A673 (cell line): ENCODE results near the gene LITAF. TPM values are rescaled to one million over a fixed set of nuclear protein-coding genes. Genes with fewer than 3 reads are reported as not detected.

Experiments used
- BruUV-seq: library from RNA; stranded (reverse); fragments of 400-500 nt; replicated peaks from 2 replicates; lab custom pipeline; 2021; lab: Mats Ljungman, UMichigan
- CTCF ChIA-PET: fragments of 300-600 bp; sonication (Branson Sonifier 250); formaldehyde crosslinking; loops from one replicate; lab custom pipeline; 2022; ENCODE audit warnings: antibody characterized with exemption; lab: Charles Lee
- POLR2A ChIA-PET: fragments of 300-600 bp; sonication (Branson Sonifier 250); formaldehyde crosslinking; loops from one replicate; lab custom pipeline; 2022; ENCODE audit warnings: antibody characterized with exemption; ENCODE audit not compliant: low non-redundant PET; lab: Charles Lee
- DNase-seq: peaks from one replicate; pipeline ENCODE4 v3.0.0-alpha.2; 2015; ENCODE audit warnings: low spot score
- H3K27ac ChIP-seq: fragments of 200-600 bp; sonication (generic); 2 replicates; pipeline ENCODE4 v1.5.1; 2016; ENCODE audit warnings: mixed run types, low read depth, mild to moderate bottlenecking, mixed read lengths, antibody characterized with exemption, low read length; ENCODE audit not compliant: poor library complexity, severe bottlenecking
- H3K27me3 ChIP-seq: fragments of 200-600 bp; sonication (generic); replicated peaks from 2 replicates; pipeline ENCODE4 v1.6.1; 2017; ENCODE audit warnings: mixed run types, low read depth, mild to moderate bottlenecking, mixed read lengths, antibody characterized with exemption, low read length; ENCODE audit not compliant: insufficient read depth, poor library complexity
- H3K36me3 ChIP-seq: fragments of 200-600 bp; sonication (generic); 2 replicates; pipeline ENCODE4 v1.6.1; 2016; ENCODE audit warnings: mixed run types, mild to moderate bottlenecking, mixed read lengths, antibody characterized with exemption, low read length; ENCODE audit not compliant: insufficient read depth, poor library complexity, severe bottlenecking
- H3K4me1 ChIP-seq: fragments of 200-600 bp; sonication (generic); 2 replicates; pipeline ENCODE4 v1.6.1; 2017; ENCODE audit warnings: mixed run types, mild to moderate bottlenecking, mixed read lengths, antibody characterized with exemption, low read length; ENCODE audit not compliant: insufficient read depth, poor library complexity, severe bottlenecking
- H3K4me3 ChIP-seq: fragments of 200-600 bp; sonication (generic); 2 replicates; pipeline ENCODE4 v1.5.1; 2016; ENCODE audit warnings: low read depth, mixed run types, mild to moderate bottlenecking, mixed read lengths, low read length; ENCODE audit not compliant: poor library complexity, severe bottlenecking
- H3K9me3 ChIP-seq: fragments of 200-600 bp; sonication (generic); 2 replicates; pipeline ENCODE4 v1.6.1; 2016; ENCODE audit warnings: mixed run types, low read depth, mild to moderate bottlenecking, mixed read lengths, antibody characterized with exemption, low read length; ENCODE audit not compliant: poor library complexity, severe bottlenecking
- CTCF ChIP-seq: fragments of 300-800, 200-600 bp; sonication (generic); conservative IDR thresholded peaks from 2 replicates; pipeline ENCODE4 v1.5.1; 2017; ENCODE audit warnings: low read depth, mild to moderate bottlenecking, antibody characterized with exemption, low read length, moderate library complexity, mixed read lengths
- EZH2 ChIP-seq: fragments of 200-600 bp; sonication (generic); IDR thresholded peaks from 2 replicates; pipeline ENCODE4 v1.6.1; 2017; ENCODE audit warnings: borderline replicate concordance, low read depth, mild to moderate bottlenecking, mixed read lengths, antibody characterized with exemption, low read length; ENCODE audit not compliant: poor library complexity, severe bottlenecking
- intact Hi-C: fragments of 100-400 bp; cut with micrococcal nuclease; formaldehyde crosslinking; loops from one replicate; pipeline ENCODE4 v1.10.0; 2022; ENCODE audit not compliant: unreplicated experiment
- total RNA-seq: library from RNA; stranded (reverse); gene quantifications from 2 replicates; pipeline ENCODE4 v1.2.3, GENCODE V29; 2021

LITAF gene
- total RNA-seq, 1 experiment from 2014 or later: 6.9 TPM

- POLR2A ChIA-PET: no interaction called here
- Histone ChIP-seq H3K4me1 (no peaks in the 10 kb centered on the region), H3K27ac (no peak overlapping the region), H3K36me3 (no peaks in the 10 kb centered on the region), H3K27me3 (no peaks in the 10 kb centered on the region), H3K4me3 (no peak overlapping the region), H3K9me3 (no peaks in the 10 kb centered on the region)
- CTCF ChIA-PET: no interaction called here
- TF ChIP-seq EZH2 (no peak), CTCF (no peak)
- no peak for DNase-seq
- intact Hi-C loops: no loop called here
- no TSS peak for BruUV-seq
Observed at GRCh38 chr16:11618107-11618717, 31.5 kb upstream of the LITAF start.

GRCh38 chr16:11615748-11616447 is 29.2 kb upstream of the LITAF start:
- H3K27ac ChIP-seq: no peak overlapping the region
- no peaks in the 10 kb centered on the region for H3K36me3 ChIP-seq
- TF ChIP-seq CTCF (no peak), EZH2 (no peak)
- no peaks in the 10 kb centered on the region for H3K27me3 ChIP-seq
- ChIA-PET POLR2A (no interaction called here), CTCF (no interaction called here)
- no TSS peak for BruUV-seq
- intact Hi-C loops: no loop called here
- H3K4me1 ChIP-seq: no peaks in the 10 kb centered on the region
- no peak overlapping the region for H3K4me3 ChIP-seq
- DNase-seq: no peak
- H3K9me3 ChIP-seq: no peaks in the 10 kb centered on the region

GRCh38 chr16:11614587-11615175 is 28.0 kb upstream of the LITAF start:
- no peak overlapping the region for H3K4me3 ChIP-seq
- H3K27me3 ChIP-seq: no peaks in the 10 kb centered on the region
- BruUV-seq: no TSS peak
- H3K36me3 ChIP-seq: no peaks in the 10 kb centered on the region
- TF ChIP-seq CTCF: no peak
- no peak for TF ChIP-seq EZH2
- DNase-seq: no peak
- CTCF ChIA-PET: interaction anchor here (0.6 kb wide), 1 partner anchor 28 kb away, joined by 6 read pairs; the partner anchor contains the start of gene LITAF
- no peak overlapping the region for H3K27ac ChIP-seq
- intact Hi-C loops: no loop called here
- POLR2A ChIA-PET: no interaction called here
- no peaks in the 10 kb centered on the region for H3K9me3 ChIP-seq
- H3K4me1 ChIP-seq: no peaks in the 10 kb centered on the region
